ENCODE measurements around the gene CPSF6. TPM values are rescaled to one million over a fixed set of nuclear protein-coding genes. Genes with fewer than 3 reads are reported as not detected.
A peak's percentile ranks its signal among the peaks of the same experiment; 100 is the strongest.

Gene CPSF6
- total RNA-seq, 4 donors from 2014 or later = 27.7 to 111 (median 72.6) TPM

DNA sequence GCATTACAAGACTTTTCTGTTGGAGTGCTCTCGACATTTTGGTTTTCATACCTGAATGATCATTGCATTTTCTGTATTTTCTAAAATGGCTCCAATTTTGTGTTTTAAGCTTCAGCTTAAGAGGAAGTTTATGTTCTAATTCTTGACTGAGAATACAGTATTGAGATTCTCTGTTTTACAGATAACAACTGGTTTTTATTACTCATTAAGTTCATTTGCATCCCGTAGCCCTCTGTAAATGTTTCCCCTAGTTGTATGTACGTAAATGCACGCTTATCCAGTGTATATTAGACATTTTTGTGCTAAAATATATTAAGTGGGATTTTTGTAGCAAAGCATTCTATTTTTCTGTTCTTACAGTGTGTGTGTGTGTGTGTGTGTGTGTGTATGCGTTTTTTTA lies 33.1 kb downstream of the CPSF6 start:
- DNase-seq = no peak
- no peaks in the 10 kb centered on the region for H3K9me3 ChIP-seq
- H3K4me3 ChIP-seq = no peak overlapping the region
- H3K4me1 ChIP-seq = no peaks in the 10 kb centered on the region
- no peak for TF ChIP-seq POLR2A (IDR thresholded peaks at IDR 0.05)
- TF ChIP-seq CTCF (IDR thresholded peaks at IDR 0.05) = no peak
- H3K36me3 ChIP-seq = no peaks in the 10 kb centered on the region
- H3K27ac ChIP-seq = no peak overlapping the region
- intact Hi-C loops (cut with DNase I; ENCODE audit: low total_unique reads) = no loop called here
- no peaks in the 10 kb centered on the region for H3K27me3 ChIP-seq

DNA sequence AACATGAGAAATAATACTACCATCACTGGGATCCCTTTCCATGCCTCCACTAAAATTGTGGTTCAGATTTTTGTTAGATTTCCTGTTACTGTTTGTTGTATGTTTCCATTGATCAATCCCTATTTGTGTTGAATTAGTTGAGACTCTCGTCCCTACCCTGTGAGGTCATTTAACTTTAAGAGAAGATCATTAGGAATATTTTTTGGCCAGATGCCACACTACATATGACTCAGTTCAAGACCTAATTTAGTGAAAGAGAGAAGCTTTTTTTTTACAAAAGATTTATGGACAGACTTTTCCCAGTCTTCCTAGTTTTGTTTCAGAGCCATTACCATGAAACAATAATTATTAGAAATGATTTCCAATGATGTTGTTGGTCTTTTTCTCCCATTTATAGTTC lies 35.5 kb downstream of the CPSF6 start:
- no peak overlapping the region for H3K4me3 ChIP-seq
- H3K4me1 ChIP-seq = no peaks in the 10 kb centered on the region
- TF ChIP-seq CTCF (IDR thresholded peaks at IDR 0.05) (no peak), POLR2A (IDR thresholded peaks at IDR 0.05) (no peak)
- no peak for DNase-seq
- H3K27ac ChIP-seq = no peak overlapping the region
- H3K27me3 ChIP-seq = no peaks in the 10 kb centered on the region
- H3K9me3 ChIP-seq = no peaks in the 10 kb centered on the region
- no peaks in the 10 kb centered on the region for H3K36me3 ChIP-seq
- intact Hi-C loops (cut with DNase I; ENCODE audit: low total_unique reads) = no loop called here

GRCh38 chr12:69275471-69275891 lies 36.1 kb downstream of the CPSF6 start:
- DNase-seq = no peak
- H3K4me1 ChIP-seq = no peaks in the 10 kb centered on the region
- TF ChIP-seq CTCF (IDR thresholded peaks at IDR 0.05) (no peak), POLR2A (IDR thresholded peaks at IDR 0.05) (no peak)
- H3K9me3 ChIP-seq = no peaks in the 10 kb centered on the region
- no peaks in the 10 kb centered on the region for H3K27me3 ChIP-seq
- H3K27ac ChIP-seq = no peak overlapping the region
- no peak overlapping the region for H3K4me3 ChIP-seq
- intact Hi-C loops (cut with DNase I; ENCODE audit: low total_unique reads) = no loop called here
- H3K36me3 ChIP-seq = no peaks in the 10 kb centered on the region

- Histone ChIP-seq H3K4me1 (no peaks in the 10 kb centered on the region), H3K4me3 (no peak overlapping the region), H3K36me3 (no peaks in the 10 kb centered on the region), H3K27me3 (no peaks in the 10 kb centered on the region), H3K9me3 (no peaks in the 10 kb centered on the region), H3K27ac (no peak overlapping the region)
- DNase-seq = no peak
- TF ChIP-seq CTCF (IDR thresholded peaks at IDR 0.05) (no peak), POLR2A (IDR thresholded peaks at IDR 0.05) (no peak)
- intact Hi-C loops (cut with DNase I; ENCODE audit: low total_unique reads) = no loop called here
These were observed 39.7 kb downstream of the CPSF6 start for GRCh38 chr12:69278814-69279782.

DNA sequence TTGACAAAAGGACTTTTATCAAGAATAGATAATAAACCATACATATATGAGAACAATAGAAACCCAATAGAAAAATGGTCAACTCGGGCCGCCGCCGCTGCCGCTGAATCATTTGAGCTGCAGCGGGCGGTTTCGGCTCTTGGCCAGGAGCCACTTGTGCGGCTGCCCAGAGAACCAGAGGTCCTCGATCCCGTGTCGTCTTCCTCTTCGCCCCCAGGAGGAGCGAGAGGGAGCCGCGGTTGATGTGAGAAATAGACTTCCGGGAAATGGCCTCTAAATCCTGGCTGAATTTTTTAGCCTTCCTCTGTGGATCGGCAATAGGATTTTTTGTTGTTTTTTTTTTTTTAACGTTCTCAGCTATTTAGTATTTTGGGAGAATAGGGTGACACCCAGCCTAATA lies 44.8 kb downstream of the CPSF6 start:
- peak; percentile 62 to 72 for DNase-seq
- intact Hi-C loops (cut with DNase I; ENCODE audit: low total_unique reads) = no loop called here
- no peak for TF ChIP-seq POLR2A (IDR thresholded peaks at IDR 0.05)
- TF ChIP-seq CTCF (IDR thresholded peaks at IDR 0.05) = peak in 2 of 4 experiments; percentile 8 to 12
- H3K4me3 ChIP-seq = peak overlapping the region; percentile 20 to 36
- no peak overlapping the region for H3K27ac ChIP-seq
- H3K27me3 ChIP-seq = no peaks in the 10 kb centered on the region
- H3K4me1 ChIP-seq = no peaks in the 10 kb centered on the region
- H3K36me3 ChIP-seq = no peaks in the 10 kb centered on the region
- no peaks in the 10 kb centered on the region for H3K9me3 ChIP-seq

All from uterus (tissue), 4 donors.